Stimulated activated naive CD8-positive, alpha-beta T cell treated with anti-CD3 and anti-CD28 coated beads, Interleukin-15, Interleukin-2, amounts not matched to agents 100 ng/mL and 50 ng/mL, for 24 hours (primary cell): ENCODE measurements around the gene POGLUT3.

Experiments
- H3K27ac Mint-ChIP-seq: one replicate; pipeline ENCODE4 v1.8.0; 2021; ENCODE audit warnings: mild to moderate bottlenecking, mixed read lengths
- H3K27me3 Mint-ChIP-seq: one replicate; pipeline ENCODE4 v1.8.0; 2021; ENCODE audit warnings: mixed read lengths
- H3K36me3 Mint-ChIP-seq: one replicate; pipeline ENCODE4 v1.8.0; 2021; ENCODE audit warnings: low read depth, mixed read lengths
- H3K4me1 Mint-ChIP-seq: one replicate; pipeline ENCODE4 v1.8.0; 2021; ENCODE audit warnings: low read depth, mixed read lengths
- H3K4me3 Mint-ChIP-seq: one replicate; pipeline ENCODE4 v1.8.0; 2021; ENCODE audit warnings: mild to moderate bottlenecking, mixed read lengths
- H3K9me3 Mint-ChIP-seq: one replicate; pipeline ENCODE4 v1.8.0; 2021; ENCODE audit warnings: mixed read lengths

POGLUT3 gene

DNA sequence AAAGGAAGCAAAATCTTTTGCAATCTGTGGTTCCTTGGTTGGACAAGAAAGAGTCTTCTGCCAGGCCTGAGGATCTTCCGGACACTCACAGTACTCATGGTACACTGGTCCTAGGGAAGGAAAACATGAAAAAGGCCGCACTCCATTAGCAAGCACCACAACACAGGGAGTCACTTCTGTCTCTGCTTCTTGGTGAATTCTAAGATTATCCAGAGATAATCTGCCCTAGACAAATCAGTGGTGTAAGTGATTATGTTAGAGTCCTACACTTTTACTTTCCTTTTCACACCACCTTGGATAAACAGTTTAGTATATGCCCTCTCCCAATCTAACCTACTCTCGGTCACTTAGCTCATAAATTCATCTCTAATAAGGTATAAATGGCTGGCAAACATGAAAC lies 11.9 kb downstream of the POGLUT3 start:
- no peak overlapping the region for H3K27ac Mint-ChIP-seq
- no peaks in the 10 kb centered on the region for H3K4me1 Mint-ChIP-seq
- H3K27me3 Mint-ChIP-seq, result no peaks in the 10 kb centered on the region
- no peak overlapping the region for H3K4me3 Mint-ChIP-seq
- H3K9me3 Mint-ChIP-seq, result no peaks in the 10 kb centered on the region
- H3K36me3 Mint-ChIP-seq, result peaks cover 66% of the 10 kb centered on the region

DNA sequence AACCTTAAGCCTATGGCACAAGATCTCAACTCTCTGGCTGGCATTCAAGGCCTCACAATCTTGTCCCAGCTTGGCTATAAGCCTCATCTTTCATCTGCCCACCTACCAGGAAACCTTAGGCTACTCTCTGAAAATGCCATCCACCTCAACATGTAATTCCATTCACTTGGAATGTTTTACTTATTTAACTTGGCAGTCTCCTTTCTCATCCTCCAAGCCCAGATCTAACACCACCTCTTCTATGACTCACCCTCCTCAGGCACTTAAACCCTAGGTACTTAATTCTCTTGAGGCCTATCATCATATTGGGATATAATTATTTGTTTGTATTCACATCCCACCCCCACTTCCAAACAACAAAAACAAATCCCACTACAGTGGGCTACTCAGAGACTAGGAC lies 15.0 kb downstream of the POGLUT3 start:
- Mint-ChIP-seq H3K36me3 (peaks cover 51% of the 10 kb centered on the region), H3K9me3 (no peaks in the 10 kb centered on the region), H3K4me3 (no peak overlapping the region), H3K27me3 (no peaks in the 10 kb centered on the region), H3K27ac (no peak overlapping the region), H3K4me1 (no peaks in the 10 kb centered on the region)

- Mint-ChIP-seq H3K36me3 (peaks cover 15% of the 10 kb centered on the region), H3K27me3 (no peaks in the 10 kb centered on the region), H3K4me3 (no peak overlapping the region), H3K27ac (no peak overlapping the region), H3K9me3 (no peaks in the 10 kb centered on the region), H3K4me1 (no peaks in the 10 kb centered on the region)
These were observed 23.3 kb downstream of the POGLUT3 start for GRCh38 chr11:108474664-108475463.

DNA sequence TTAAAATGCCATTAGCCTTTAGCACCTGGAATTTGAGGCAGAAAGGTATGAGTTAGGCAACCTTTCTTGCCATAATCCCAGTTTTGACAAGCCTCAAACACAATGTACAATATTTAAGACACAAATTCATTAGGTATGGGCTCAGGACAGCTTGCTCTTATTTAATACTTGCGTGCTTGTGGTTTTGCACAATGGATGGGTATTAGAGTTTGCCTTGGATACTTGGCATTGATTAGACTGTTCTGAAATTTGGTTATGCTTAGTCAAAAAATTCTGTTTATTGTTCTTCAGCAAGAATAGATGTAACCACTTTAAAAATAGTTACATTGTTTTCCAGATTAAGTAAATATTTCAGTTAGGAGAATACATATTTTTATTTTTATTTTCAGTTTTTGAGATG lies 25.5 kb downstream of the POGLUT3 start:
- Mint-ChIP-seq H3K4me1 (peaks cover 5% of the 10 kb centered on the region), H3K36me3 (peaks cover 10% of the 10 kb centered on the region), H3K27ac (no peak overlapping the region), H3K9me3 (no peaks in the 10 kb centered on the region), H3K27me3 (no peaks in the 10 kb centered on the region), H3K4me3 (no peak overlapping the region)

GRCh38 chr11:108468478-108468864 lies 29.7 kb downstream of the POGLUT3 start:
- Mint-ChIP-seq H3K36me3 (no peaks in the 10 kb centered on the region), H3K27me3 (no peaks in the 10 kb centered on the region), H3K27ac (no peak overlapping the region), H3K4me3 (peak overlapping the region; percentile 98), H3K4me1 (peaks cover 18% of the 10 kb centered on the region), H3K9me3 (no peaks in the 10 kb centered on the region)

- Mint-ChIP-seq H3K36me3 (no peaks in the 10 kb centered on the region), H3K27ac (peak within 1 kb of the TSS; percentile 99), H3K27me3 (no peaks in the 10 kb centered on the region), H3K4me3 (peak within 1 kb of the TSS; percentile 98), H3K9me3 (no peaks in the 10 kb centered on the region), H3K4me1 (peaks cover 18% of the 10 kb centered on the region)
These were observed 30.9 kb downstream of the POGLUT3 start, which contains the start of gene C11orf65 for GRCh38 chr11:108467091-108467823. Gene C11orf65 (minus strand): TSS chr11:108467529. CDS start chr11:108461559, 5,970 bp downstream.

DNA sequence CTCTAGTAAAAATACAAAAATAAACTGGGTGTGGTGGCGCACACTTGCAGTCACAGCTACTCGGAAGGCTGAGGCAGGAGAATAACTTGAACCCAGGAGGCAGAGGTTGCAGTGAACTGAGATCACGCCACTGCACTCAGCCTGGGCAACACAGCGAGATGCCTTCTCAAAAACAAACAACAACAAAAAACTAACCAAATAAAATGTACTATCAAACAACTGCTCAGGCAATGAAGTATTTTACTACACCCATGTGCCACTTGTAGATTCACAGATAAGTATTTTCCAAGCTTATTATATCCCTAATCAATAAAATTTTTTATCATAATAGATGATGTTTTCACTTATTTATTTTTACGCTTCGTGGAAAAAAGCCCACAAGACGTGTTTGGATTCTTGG lies 31.8 kb downstream of the POGLUT3 start:
- H3K27ac Mint-ChIP-seq, result peak overlapping the region; percentile 99
- no peaks in the 10 kb centered on the region for H3K27me3 Mint-ChIP-seq
- peaks cover 18% of the 10 kb centered on the region for H3K4me1 Mint-ChIP-seq
- H3K36me3 Mint-ChIP-seq, result no peaks in the 10 kb centered on the region
- H3K4me3 Mint-ChIP-seq, result peak overlapping the region; percentile 98
- H3K9me3 Mint-ChIP-seq, result no peaks in the 10 kb centered on the region

- Mint-ChIP-seq H3K4me3 (no peak overlapping the region), H3K9me3 (peaks cover 16% of the 10 kb centered on the region), H3K27ac (no peak overlapping the region), H3K27me3 (no peaks in the 10 kb centered on the region), H3K4me1 (no peaks in the 10 kb centered on the region), H3K36me3 (peaks cover 3% of the 10 kb centered on the region)
These were observed 44.9 kb downstream of the POGLUT3 start for GRCh38 chr11:108453207-108453835.
